HUES48 (cell line): Measurements from ENCODE around the gene ZNF573.
A peak's percentile ranks its signal among the peaks of the same experiment; 100 is the strongest.
"Not testable (repeated sequence)": the region's sequence is repeated elsewhere in the genome, so short reads cannot be mapped to it uniquely, and the experiment has no call there.

Source experiments
- H3K27ac ChIP-seq: one replicate; pipeline ENCODE4 v1.7.0; 2013; ENCODE audit warnings: low read depth, low read length, inconsistent platforms
- H3K27me3 ChIP-seq: 2 replicates; pipeline ENCODE4 v1.6.1; 2013; ENCODE audit warnings: mild to moderate bottlenecking, low read length; ENCODE audit not compliant: control insufficient read depth, insufficient read depth
- H3K36me3 ChIP-seq: 2 replicates; pipeline ENCODE4 v1.6.1; 2013; ENCODE audit warnings: low read length; ENCODE audit not compliant: control insufficient read depth, insufficient read depth
- H3K4me1 ChIP-seq: 2 replicates; pipeline ENCODE4 v1.6.1; 2013; ENCODE audit warnings: mild to moderate bottlenecking, low read length; ENCODE audit not compliant: control insufficient read depth, insufficient read depth
- H3K4me3 ChIP-seq: 2 replicates; pipeline ENCODE4 v1.5.1; 2013; ENCODE audit warnings: mild to moderate bottlenecking, low read depth, low read length
- H3K9ac ChIP-seq: 2 replicates; pipeline ENCODE4 v1.6.1; 2013; ENCODE audit warnings: mild to moderate bottlenecking, low read depth, low read length, moderate library complexity
- H3K9me3 ChIP-seq: 2 replicates; pipeline ENCODE4 v1.6.1; 2013; ENCODE audit warnings: low read length; ENCODE audit not compliant: control insufficient read depth, insufficient read depth

Gene ZNF573

GRCh38 chr19:37779127-37780005 lies at the start of gene ZNF573:
Gene ZNF573, minus strand, starts transcription at chr19:37779586. Its CDS starts 5,857 bp downstream, at chr19:37773729.
- Histone ChIP-seq H3K27me3 (no peaks in the 10 kb centered on the region), H3K9me3 (no peaks in the 10 kb centered on the region), H3K27ac (peak within 1 kb of the TSS; percentile 87), H3K36me3 (no peaks in the 10 kb centered on the region), H3K4me3 (peak within 1 kb of the TSS; percentile 97), H3K9ac (peak within 1 kb of the TSS; percentile 94), H3K4me1 (peaks cover 3% of the 10 kb centered on the region; the same call in 1 of the 2 replicates)

- H3K9me3 ChIP-seq, result peaks cover 14% of the 10 kb centered on the region
- H3K4me1 ChIP-seq, result no peaks in the 10 kb centered on the region
- no peak overlapping the region for H3K27ac ChIP-seq
- no peaks in the 10 kb centered on the region for H3K27me3 ChIP-seq
- peak overlapping the region; percentile 75 for H3K4me3 ChIP-seq
- peak overlapping the region; percentile 57; the same call in 1 of the 2 replicates for H3K9ac ChIP-seq
- peaks cover 9% of the 10 kb centered on the region; the same call in 1 of the 2 replicates for H3K36me3 ChIP-seq
Observed at GRCh38 chr19:37817180-37817981, 38.0 kb upstream of the ZNF573 start.

- not testable (repeated sequence) for H3K4me3 ChIP-seq, H3K9ac ChIP-seq, H3K4me1 ChIP-seq, H3K27ac ChIP-seq, H3K27me3 ChIP-seq, H3K36me3 ChIP-seq
- peaks cover 19% of the 10 kb centered on the region for H3K9me3 ChIP-seq
Observed at GRCh38 chr19:37815611-37816010, 36.2 kb upstream of the ZNF573 start.

- Histone ChIP-seq H3K4me1 (no peaks in the 10 kb centered on the region), H3K4me3 (no peak overlapping the region), H3K9me3 (peaks cover 25% of the 10 kb centered on the region), H3K36me3 (no peaks in the 10 kb centered on the region), H3K27ac (no peak overlapping the region), H3K9ac (no peak overlapping the region), H3K27me3 (no peaks in the 10 kb centered on the region)
Observed at GRCh38 chr19:37813340-37813739, 34.0 kb upstream of the ZNF573 start.

DNA sequence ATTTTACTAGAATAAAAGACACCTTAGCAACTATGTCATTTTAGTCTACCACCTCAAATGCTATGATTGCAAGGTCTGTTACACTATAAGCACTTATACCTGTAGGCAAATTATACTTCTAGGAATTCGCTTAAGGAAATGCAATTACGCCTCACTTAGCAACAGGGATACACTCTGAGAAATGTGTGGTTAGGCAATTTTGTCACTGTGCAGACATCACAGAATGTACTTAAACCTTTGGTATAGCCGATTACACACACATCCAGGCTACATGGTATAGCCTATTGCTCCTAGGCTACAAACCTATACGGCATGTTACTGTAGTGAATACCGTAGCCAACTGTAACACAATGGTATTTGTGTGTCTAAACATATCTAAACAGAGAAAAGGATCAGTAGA lies 30.0 kb upstream of the ZNF573 start:
- H3K4me1 ChIP-seq, result no peaks in the 10 kb centered on the region
- no peak overlapping the region for H3K9ac ChIP-seq
- no peaks in the 10 kb centered on the region for H3K36me3 ChIP-seq
- H3K4me3 ChIP-seq, result no peak overlapping the region
- no peaks in the 10 kb centered on the region for H3K27me3 ChIP-seq
- peaks cover 38% of the 10 kb centered on the region for H3K9me3 ChIP-seq
- no peak overlapping the region for H3K27ac ChIP-seq

DNA sequence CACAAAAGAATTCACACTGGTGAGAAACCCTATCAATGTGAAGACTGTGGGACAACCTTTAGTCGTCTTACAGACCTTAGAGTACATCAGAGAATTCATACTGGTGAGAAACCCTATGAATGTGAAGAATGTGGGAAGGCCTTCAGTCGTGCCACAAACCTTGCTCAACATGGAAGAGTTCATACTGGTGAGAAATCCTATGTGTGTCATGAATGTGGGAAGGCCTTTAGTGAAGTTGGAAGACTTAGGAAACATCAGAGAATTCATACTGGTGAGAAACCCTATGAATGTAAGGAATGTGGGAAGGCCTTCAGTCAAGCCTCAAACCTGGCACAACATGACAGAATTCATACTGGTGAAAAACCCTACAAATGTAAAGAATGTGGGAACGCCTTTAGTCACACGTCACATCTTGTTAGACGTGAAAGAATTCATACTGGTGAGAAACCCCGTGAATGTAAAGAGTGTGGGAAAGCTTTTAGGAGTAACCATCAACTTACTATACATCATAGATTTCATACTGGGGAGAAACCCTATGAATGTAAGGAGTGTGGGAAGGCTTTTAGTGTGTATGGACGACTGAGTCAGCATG lies 24.0 kb upstream of the ZNF573 start:
- H3K36me3 ChIP-seq, result no peaks in the 10 kb centered on the region
- H3K27me3 ChIP-seq, result no peaks in the 10 kb centered on the region
- no peaks in the 10 kb centered on the region for H3K4me1 ChIP-seq
- H3K9me3 ChIP-seq, result peaks cover 65% of the 10 kb centered on the region
- no peak overlapping the region for H3K9ac ChIP-seq
- H3K27ac ChIP-seq, result no peak overlapping the region
- no peak overlapping the region for H3K4me3 ChIP-seq

DNA sequence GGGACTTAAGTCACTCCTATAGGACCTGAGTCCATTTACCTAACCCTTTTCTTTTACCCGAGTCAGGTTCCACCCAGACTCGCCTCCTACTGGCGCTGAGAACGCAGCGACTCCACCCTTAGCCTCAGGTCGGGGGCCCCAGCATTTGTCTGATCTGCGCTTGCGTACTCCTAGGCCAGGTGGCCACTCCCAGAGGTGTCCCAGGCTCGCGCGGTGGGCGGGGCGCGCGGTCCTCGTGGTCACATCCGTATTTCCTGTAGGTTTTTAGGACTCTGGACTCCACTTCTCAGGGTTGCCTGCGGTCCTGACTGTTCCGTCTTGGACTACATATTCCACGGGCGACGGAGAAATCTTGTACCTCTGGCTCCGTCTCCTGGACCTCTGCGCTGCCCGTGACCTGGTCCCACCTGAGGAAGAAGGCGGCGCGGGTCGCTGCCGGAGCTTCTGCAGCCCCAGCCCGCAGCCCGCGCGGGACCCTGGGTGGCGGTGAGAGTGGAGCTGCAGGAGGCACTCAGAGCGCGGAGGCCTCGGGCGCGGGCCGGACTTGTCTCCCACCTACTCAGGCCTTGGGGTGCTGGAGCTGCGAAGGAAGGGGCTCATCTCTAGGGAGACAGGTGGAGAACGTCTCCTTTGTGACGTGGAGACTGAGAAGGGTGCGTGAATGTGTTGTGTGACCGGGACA lies 11.0 kb upstream of the ZNF573 start:
- no peaks in the 10 kb centered on the region for H3K36me3 ChIP-seq
- H3K9me3 ChIP-seq, result peaks cover 19% of the 10 kb centered on the region
- H3K4me3 ChIP-seq, result no peak overlapping the region
- no peaks in the 10 kb centered on the region for H3K4me1 ChIP-seq
- no peak overlapping the region for H3K27ac ChIP-seq
- no peaks in the 10 kb centered on the region for H3K27me3 ChIP-seq
- no peak overlapping the region for H3K9ac ChIP-seq

- Histone ChIP-seq H3K9me3 (no peaks in the 10 kb centered on the region), H3K4me1 (peaks cover 3% of the 10 kb centered on the region; the same call in 1 of the 2 replicates), H3K4me3 (peak overlapping the region; percentile 97), H3K27me3 (no peaks in the 10 kb centered on the region), H3K27ac (no peak overlapping the region), H3K9ac (peak overlapping the region; percentile 94), H3K36me3 (no peaks in the 10 kb centered on the region)
Observed at GRCh38 chr19:37778613-37779126, 716 bp downstream of the ZNF573 start.

DNA sequence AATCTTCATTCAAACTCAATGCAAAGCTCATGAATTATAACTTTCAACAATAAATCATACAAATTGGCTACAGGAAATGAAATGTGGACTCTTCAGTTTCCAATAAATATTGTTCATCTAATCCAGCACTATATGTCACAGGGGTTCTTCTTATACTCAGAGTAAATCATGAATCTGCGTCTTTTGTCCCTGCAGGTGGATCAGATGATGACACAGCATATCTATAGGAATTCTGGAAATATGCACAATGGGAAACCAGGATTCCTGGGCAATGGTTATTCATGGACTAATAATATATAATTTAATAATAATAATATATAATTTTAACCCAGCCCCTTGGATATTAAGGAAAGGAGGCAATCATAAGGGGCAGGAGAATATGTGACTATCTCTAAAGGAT lies 8.4 kb downstream of the ZNF573 start:
- Histone ChIP-seq H3K9me3 (no peaks in the 10 kb centered on the region), H3K27ac (no peak overlapping the region), H3K36me3 (peaks cover 35% of the 10 kb centered on the region), H3K4me1 (no peaks in the 10 kb centered on the region), H3K9ac (no peak overlapping the region), H3K27me3 (no peaks in the 10 kb centered on the region), H3K4me3 (no peak overlapping the region)

DNA sequence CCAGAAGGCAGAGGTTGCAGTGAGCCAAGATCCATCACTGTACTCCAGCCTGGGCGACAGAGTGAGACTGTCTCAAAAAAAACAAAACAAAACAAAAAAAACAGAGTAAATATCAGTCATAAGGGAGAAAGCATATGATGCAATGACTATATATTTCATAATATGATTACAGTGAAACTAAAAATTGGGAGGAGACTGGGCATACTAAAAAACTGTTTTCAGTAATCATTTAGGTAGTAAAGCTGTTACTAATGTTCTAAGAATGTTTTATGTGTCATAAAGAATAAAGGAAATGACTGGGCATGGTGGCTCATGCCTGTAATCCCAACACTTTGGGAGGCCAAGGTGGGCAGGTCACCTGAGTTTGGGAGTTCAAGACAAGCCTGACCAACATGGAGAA lies 15.9 kb downstream of the ZNF573 start:
- H3K4me3 ChIP-seq, result no peak overlapping the region
- H3K9me3 ChIP-seq, result no peaks in the 10 kb centered on the region
- no peak overlapping the region for H3K9ac ChIP-seq
- H3K27me3 ChIP-seq, result no peaks in the 10 kb centered on the region
- peaks cover 29% of the 10 kb centered on the region for H3K36me3 ChIP-seq
- no peak overlapping the region for H3K27ac ChIP-seq
- no peaks in the 10 kb centered on the region for H3K4me1 ChIP-seq
